K562 treated with DMSO at 1 percent for 4 hours (cell line): ENCODE data around the gene TMEM120A. TPM values are rescaled to one million over a fixed set of nuclear protein-coding genes. Genes with fewer than 3 reads are reported as not detected.

Experiments
- total RNA-seq: library from RNA; unstranded; fragments of 300-600 nt; gene quantifications from 2 replicates; pipeline ENCODE4 v1.2.3, GENCODE V29; 2022; ENCODE audit not compliant: insufficient read depth

Gene TMEM120A
- 54.0 and 57.3 TPM in 2 replicates for total RNA-seq

DNA sequence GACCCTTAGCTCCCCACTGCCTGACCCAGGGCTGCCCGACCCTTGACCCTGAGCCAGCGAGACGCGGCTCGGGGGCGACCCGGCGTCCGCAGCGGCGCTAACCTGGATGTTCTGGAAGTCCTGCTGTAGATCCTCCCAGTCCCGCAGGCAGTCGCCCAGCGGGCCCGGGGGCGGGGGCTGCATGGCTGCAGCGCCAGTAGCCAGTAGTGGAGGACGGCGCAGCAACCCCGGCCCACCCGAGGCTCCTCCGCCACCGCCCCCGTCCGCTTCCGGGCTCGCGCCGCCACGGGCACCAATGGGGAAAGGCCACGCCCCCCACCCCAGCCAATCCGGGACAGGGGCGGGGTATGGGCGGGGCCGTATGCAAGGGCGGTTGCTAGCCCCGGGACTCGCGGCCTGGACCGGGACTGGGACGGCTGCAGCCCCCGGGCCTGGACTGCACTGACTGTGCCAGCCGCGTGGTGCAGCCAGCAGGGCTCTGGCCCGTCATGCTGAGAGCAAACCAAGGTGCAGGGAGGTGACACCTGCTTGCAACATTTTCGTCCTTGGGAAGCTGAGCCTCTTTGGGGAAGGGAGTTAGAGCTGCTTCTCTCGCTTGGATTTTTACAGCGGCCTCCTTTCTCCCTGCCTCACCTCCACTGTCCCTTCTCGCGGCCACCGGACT is at the start of gene TMEM120A:
TSS of gene TMEM120A (minus strand) at position 208 of the 664 bp plus-strand sequence. CDS start at position 183, 25 bp downstream.

Other genes with a start within 250 kb of the TMEM120A start
- 3.6 TPM in 1 of 2 replicates, not detected in the other for gene CCL26, start 222.4 kb downstream of the TMEM120A start, total RNA-seq
- 3.5 TPM in 1 of 2 replicates, not detected in the other for gene CCL24, start 180.8 kb downstream of the TMEM120A start, total RNA-seq
- 116 and 123 TPM in 2 replicates for gene RHBDD2, start 115.6 kb downstream of the TMEM120A start, total RNA-seq
- gene POR, start 79.4 kb downstream of the TMEM120A start, total RNA-seq, result 162 and 201 TPM in 2 replicates
- 58.9 and 59.6 TPM in 2 replicates for gene STYXL1, start 53.4 kb upstream of the TMEM120A start, total RNA-seq
- 357 and 369 TPM in 2 replicates for gene MDH2, start 53.5 kb upstream of the TMEM120A start, total RNA-seq
- gene SRRM3, start 207.3 kb upstream of the TMEM120A start, total RNA-seq, result 0.57 TPM in 1 of 2 replicates, not detected in the other